ENCODE measurements around the gene NOM1.

The NOM1 gene

DNA sequence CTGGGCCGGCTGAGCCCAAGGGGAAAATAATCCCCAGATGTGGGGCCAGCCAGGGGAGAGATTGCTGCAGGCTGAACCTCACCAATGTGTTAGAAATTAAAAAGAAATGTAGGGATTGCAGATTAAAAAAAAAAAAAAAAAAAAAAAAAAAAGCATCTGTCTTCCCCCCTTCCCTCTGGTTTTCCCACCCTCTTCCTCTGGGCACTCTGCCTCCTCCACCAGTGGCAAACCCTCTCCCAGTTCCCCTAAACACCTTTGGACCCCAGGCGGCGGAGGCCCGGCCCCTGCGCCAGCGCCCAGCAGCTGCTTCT is 53.9 kb downstream of the NOM1 start:
- in situ Hi-C loops (cut with HindIII; ENCODE audit: low sequenced_read_pairs) = no loop called here

DNA sequence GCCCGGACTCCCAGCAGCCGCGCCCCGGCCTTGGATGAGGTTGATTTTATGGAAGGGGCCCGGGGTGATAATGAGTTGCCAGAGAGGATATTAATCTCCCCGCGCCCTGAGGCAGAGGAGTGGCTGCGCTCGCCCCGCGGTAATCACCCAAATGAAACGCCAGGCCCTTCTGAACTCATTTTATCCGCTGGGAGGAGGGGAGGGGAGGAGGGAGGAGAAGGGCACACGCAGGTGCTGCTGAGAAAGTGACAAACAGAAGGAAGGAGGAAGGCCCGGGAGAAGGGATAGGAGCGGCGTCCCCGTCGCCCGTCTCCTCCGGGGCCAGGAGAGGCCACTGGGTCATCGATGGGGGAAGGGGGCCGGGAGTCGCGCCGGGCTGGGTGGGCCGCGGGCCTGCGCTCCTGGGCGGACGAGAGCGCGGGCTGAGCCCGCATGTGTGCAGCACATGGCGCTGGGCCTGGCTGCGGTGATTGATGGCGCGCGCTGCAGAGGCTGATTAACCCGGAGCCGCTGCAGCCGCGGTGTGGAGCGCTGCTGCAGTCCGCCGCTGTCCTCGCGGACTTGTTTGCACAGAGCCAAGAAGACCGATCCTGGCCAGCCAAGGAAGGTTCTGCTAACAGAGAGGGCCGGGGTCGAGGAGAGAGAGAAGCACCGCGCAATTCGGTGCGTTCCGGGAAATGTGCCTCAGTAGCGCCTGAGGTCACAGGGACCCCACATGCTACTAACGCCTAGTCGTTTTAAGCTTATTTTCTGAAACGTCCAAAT is 54.4 kb downstream of the NOM1 start:
- in situ Hi-C loops (cut with HindIII; ENCODE audit: low sequenced_read_pairs) = no loop called here

DNA sequence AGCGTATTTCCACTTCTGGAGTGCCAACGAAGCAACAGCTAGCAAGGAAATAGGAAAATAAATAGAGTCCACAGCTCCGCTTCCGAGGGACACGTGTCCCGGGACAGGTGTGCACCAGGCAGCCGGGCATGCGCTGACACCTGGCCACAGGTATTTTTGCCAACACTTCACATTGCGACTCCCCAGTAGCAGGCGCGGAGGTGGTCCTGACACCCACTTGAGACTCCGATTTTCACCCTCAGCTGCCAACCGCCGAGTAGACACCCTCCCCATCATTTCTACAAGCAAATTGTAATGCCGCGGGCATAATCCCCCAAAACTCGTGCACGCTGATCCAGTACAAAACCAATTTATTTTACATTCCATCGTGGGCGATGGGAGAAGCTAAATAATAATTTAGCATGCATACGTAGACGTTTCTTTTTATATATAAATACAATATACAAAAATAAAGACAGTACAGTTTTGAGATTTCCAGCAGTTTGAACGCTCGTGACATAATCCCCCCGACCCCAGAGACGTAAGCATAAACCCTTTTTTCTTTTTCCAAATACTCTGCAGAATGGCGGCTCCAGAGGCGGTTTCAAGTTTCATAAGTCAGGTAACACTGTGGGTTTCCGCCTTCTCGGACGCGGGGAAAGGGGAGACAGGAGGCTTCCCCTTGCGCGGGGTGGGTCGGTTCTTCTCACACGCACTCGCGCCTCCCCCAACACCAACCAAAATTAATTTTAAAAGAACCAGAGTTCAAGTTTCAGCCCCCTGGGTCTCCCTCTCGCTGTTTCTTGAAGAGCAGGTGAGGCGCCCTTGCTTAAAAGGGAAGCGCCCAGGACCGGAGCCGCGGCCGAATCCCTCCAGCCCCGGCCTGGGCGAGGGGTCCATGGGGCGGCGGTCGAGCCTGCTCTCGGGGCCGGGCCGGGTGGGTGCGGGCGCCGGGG is 55.3 kb downstream of the NOM1 start:
- in situ Hi-C loops (cut with HindIII; ENCODE audit: low sequenced_read_pairs) = no loop called here

DNA sequence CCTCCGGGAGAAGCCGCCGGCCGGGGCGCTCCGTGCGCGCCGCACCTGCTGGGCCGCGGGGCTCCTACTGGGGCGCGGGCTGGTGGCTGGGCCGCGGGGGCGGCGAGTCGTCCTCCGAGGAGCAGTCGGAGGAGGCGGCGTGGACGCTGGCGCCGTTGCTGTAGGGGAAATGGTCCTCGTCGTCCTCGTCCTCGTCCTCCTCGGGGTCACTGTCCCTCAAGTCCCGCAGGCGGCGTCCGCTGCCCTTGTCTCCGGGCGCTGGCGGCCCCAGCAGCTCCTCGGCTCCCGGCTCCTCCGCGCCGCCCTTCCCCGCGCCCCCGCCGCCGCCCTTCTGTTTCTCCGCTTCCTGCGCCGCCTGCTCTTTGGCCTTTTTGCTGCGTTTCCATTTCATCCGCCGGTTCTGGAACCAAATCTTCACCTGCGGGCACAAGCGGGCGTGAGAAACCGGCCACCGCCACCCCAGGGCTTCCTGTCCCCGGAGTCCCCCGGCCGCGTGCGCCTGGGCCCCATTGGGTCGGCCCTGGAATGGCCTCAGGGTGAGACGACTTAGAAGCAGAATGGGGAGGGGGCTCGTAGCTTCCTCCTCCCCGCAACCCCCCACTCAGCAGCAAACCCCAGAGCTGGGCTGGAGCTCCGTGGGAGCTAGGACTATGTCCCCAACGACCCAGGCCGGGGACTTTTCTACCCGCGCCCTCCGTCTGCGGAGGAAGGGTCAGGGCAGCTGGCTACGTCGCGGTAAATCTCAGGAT is 56.1 kb downstream of the NOM1 start:
- in situ Hi-C loops (cut with HindIII; ENCODE audit: low sequenced_read_pairs) = no loop called here

DNA sequence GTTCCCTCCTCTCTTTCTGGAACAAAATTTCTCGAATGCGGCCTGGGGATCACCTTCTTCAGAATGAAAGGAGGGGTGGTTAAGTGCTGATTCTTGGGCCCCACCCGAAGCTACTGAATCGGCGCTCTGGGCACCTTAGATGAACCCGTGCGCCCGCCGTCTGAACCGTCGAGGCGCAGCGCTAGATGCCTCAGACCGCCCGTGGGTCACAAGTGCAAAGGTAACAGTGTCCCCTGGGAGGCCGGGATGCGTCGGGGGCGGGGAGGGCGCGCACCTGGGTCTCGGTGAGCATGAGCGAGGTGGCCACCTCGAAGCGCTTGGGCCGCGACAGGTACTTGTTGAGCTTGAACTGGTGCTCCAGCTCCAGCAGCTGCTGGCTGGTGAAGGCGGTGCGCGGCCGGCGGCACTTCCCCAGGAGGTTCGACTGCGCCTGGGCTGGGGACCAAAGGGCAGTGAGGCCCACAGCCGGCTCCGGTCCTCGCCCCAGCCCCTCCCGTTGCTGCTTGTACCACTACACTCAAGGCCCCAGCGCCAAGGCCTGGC is 56.8 kb downstream of the NOM1 start:
- in situ Hi-C loops (cut with HindIII; ENCODE audit: low sequenced_read_pairs) = no loop called here

DNA sequence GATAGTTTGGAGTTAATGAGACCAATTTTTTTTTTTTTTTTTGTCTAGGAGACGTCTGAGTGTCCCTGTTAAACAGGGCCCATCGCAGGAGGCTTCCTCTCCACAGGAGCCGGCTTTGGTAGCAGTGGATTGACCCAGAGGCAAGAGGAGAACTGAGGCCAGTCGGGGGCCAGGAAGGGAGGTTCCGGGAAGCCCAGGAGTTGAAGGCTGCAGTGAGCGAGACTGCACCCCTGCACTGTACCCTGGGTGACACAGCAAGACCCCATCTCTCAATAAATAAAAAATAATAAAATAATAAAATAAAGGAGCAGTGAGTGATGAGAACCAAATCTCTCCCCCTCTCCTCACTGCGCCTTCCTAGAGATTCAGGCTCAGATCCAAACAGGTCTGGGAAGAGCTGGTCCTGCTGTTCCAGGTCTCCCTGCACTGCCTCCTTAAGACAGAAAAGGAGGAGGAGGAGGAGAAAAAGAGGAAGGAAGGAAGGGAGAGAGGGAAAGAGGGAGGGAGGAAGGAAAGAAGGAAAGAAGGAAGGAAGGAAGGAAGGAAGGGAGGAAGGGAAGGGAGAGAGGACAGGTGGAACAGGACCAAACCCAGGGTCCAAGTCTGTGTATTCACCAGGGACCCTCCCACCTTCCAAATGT is 57.4 kb downstream of the NOM1 start:
- in situ Hi-C loops (cut with HindIII; ENCODE audit: low sequenced_read_pairs) = no loop called here

DNA sequence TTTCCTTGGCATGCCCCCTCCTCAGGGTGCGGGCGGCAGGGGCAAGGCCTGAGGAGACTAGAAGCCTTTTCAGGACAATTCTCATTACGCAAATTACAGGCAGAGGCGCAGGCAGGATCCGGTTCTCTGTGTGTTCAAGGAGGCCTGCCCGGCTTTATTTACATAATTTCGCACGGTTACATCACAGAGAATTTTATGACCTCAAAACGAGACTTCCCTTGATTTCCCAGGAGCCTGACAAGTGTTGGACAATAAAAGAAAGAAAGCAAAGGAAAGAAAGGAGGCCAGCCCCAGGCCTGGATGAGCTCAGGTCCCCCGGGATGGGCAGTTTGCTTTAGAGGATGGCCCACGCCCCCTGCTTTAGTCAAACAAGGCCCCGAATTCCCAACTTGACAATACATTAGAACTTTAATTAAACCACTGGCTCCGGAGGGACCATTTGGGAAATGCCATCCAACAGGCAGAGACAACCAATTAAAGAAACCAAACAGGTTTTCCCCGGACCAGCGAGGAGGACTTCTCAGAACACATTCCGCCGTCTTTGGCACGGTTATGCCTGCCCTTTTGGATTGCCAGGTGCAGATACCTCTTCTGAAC is 58.1 kb downstream of the NOM1 start:
- in situ Hi-C loops (cut with HindIII; ENCODE audit: low sequenced_read_pairs) = no loop called here

DNA sequence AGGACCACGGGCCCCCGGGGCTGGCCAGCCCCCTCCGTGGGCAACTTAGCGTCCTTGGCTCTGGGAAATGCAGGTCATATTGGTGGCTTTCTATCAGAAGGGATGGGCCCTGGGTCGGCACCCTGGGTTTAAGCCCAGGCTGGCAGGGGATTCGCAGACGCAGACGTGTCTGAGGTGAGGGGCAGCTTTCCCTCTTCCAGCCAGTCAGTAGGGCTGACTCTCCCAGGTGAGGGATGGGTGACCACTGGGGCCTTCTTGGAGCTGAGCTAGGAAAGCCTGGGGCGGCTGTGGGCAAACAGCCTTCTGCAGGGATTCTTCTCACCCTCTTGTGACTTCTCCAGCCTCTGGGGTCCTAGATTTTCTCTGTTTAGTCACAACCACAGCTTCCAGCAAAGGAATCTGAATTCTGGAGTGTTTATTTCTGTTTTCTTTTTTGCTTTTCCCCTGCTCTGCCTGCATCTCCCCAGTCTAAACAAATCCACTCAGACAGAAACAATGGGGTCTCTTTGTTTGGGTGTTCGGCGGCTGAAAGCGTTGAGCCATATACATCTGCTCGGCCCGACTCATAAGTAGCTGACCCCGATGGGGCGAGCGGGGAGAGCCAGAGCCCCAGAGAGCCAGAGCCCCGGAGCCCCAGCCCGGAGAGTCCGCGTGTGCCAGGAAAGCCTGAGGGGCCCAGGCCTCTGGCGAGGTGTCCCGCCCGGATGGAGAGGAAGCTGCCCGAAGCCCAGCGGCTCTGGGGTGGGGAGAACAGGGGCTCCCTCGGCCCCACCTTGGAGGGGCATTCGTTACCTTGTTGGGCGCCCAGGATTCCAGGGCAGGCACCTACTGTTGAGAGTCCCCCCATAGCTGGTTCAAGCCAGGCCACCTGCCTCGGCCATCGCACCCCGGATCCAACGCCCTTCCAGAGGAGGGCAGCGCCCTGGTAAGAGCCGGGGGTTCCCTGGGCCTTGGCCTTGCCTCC is 59.0 kb downstream of the NOM1 start:
- in situ Hi-C loops (cut with HindIII; ENCODE audit: low sequenced_read_pairs) = no loop called here

DNA sequence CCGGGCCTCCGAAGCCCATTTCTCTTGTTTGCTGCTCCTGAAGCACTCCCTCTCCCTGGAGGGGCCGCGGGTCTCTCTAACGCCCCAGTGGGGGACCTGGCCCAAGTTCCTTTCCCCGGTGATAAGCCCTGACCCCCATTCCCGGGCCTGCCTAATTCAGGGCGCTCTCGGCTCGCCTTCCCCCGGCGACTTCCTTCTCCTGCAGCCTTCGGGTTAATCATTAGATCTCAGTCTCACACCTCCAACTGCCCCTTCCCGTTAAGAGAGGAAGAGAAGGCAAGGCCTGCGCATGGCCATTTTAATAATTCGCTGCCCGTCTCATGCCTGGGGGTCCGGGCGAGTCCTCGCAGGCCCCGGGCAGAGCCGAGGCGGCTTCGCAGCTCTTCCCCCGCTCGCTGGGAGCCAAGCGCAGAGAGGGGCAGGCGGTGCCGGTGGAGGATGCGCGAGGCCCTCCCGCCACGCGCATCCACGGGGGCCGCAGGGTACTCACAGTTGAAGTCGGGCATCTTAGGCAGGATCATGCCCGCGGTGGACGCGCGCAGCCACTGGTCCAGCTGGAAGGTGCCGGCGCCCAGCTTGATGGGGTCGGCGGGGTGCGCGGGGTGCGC is 59.8 kb downstream of the NOM1 start:
- in situ Hi-C loops (cut with HindIII; ENCODE audit: low sequenced_read_pairs) = no loop called here

DNA sequence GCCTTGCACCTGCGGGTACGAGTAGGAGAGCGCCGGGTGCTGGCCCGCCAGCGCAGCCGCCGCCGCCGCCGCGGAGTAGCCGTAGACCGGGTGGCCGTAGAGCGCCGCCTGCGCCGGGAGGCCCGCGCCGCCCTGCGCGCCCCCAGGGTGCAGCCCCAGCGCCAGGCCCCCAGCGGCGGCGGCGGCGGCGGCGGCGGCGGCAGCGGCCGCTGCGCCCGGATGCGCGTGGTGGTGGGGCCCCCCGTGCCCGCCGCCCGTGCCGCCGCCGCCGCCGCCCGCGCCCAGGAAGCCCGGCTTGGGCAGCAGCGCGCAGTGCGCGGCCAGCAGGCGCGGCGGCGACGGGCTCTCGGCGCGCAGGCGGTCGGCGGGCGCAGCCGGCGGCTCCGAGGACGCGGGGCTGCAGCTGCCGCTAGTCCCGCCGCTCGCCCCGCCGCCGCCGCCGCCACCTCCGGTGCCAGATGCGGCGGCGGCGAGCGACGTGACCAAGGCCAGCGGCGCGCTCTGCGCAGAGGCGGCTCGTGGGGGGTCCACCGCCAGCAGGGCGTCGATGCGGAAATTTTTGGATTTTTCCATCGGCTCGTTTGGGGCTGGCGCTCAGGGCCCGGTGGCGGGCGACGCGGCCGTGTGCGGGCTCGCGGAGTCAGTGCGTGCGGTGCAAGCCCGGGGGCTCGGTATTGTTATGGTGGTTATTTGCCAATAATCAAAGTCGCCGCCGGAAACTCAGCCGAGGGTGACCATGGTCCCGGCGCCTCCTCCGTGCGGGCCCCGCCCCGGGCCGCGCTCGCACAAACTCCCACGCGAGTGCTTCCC is 60.5 kb downstream of the NOM1 start:
- in situ Hi-C loops (cut with HindIII; ENCODE audit: low sequenced_read_pairs) = no loop called here

DNA sequence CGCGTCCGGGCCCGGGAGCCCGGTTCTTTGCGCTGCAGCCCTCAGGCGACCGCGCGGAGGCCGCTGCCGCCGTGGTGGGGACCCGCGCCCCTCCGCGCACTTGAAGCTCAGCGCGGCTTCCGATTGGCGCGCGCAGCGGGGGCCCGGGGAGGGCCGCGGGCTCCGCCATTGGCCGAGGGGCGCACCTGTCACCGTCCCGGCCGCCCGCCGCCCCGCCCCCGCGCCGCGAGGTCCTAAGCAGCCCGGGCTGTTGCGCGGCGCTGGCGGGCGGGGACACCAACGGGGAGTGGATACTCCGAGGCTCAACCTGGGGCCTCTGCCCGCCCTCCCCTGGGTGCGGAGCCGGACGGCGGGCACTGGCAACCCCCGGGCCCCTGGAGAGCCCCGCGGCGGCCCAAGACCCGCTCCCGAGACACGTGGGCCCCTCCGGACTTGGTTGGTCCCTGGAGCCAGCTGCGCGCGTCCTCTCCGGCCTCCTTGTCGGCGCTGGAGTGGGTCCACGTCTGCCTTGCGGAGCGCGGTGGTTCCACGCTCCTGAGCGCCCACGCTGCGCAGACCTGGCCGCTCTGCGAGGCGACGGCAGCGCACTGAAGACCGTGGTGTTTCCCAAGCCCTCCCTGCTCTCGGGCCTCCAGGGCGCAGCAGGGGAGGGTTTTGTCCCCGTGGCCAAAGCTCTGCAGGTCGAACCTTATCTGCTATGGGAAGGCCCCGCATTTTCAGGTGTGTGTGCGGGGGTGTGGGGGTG is 61.2 kb downstream of the NOM1 start, which contains the start of gene MNX1:
TSS of gene MNX1 (minus strand) at position 76 of the 745 bp plus-strand sequence. CDS start 313 bp downstream, outside the sequence.
- in situ Hi-C loops (cut with HindIII; ENCODE audit: low sequenced_read_pairs) = no loop called here

DNA sequence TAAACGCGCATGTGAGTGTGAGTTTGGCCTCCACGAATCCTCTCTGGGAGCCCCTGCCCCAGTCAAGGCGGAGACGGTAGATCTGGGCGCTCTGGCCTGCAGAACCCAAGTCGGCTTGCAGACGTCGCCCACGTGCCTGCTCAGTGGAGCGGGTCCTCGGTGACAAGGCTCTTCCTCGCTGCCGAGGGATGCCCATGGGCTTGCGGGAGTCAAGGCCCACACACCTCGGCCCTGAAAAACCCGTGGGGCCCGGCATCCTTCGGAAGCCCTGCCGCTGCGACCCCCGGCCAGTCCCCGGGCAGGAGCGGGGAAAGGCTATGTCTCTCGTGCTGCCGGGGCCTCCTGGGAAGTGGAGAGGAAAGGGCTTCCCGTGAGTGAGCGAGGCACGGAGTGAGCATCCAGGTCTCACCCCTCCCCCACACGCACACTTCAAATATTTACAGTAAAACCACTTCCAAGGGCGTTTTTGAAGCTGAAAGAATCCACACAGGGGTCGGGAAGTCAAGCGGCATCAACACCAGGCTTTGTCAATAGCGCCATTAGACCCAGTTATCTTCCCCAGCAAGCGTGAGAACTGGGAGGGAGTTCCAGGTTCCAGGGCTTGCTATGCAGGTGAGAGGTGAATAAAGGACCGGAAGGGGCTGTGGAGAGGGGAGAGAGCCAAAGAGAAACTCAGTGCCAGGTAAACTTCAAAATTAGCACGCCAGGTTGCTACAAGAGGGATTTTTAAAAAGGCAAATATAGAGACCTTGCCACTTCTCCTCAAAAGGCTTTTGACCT is 62.0 kb downstream of the NOM1 start:
- in situ Hi-C loops (cut with HindIII; ENCODE audit: low sequenced_read_pairs) = no loop called here

DNA sequence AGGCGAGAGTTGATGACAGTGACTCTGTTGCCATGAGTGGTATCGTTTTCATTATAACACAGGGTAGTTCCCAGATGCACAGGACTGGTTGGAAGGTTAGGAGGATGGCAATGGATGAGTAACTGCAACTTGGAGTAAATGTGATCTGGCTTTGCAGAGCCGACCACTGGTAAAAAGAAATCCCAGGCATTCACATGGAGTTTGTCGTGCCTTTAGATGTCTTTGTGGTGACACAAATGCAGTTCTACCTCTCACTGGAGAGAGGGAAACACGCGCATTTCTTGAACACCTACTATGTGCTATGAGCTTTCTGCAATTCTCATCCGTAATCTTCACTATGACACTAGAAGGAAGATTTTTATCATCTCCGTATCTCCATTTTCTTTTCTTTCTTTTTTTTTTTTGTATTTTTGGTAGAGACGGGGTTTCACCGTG is 62.6 kb downstream of the NOM1 start:
- in situ Hi-C loops (cut with HindIII; ENCODE audit: low sequenced_read_pairs) = no loop called here

DNA sequence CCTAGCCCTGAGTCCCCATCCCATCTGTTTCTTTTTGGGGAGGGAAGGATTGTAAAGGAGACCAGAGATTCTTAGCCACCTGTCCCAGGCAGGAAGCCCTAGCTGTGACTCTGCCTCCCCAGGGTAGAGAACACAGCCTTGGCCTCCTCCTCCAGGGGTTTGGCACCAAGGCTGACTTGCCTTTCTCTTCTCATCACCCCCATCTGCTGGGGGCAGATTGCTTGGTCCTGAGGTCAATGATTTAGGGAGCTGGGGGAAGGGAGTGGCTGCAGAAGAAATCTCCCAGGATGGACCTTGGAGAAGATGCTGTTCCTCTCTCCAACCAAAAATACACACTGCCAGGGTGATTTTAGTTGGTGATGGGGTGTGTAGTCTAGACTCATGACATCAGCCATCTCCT is 63.6 kb downstream of the NOM1 start:
- in situ Hi-C loops (cut with HindIII; ENCODE audit: low sequenced_read_pairs) = no loop called here

DNA sequence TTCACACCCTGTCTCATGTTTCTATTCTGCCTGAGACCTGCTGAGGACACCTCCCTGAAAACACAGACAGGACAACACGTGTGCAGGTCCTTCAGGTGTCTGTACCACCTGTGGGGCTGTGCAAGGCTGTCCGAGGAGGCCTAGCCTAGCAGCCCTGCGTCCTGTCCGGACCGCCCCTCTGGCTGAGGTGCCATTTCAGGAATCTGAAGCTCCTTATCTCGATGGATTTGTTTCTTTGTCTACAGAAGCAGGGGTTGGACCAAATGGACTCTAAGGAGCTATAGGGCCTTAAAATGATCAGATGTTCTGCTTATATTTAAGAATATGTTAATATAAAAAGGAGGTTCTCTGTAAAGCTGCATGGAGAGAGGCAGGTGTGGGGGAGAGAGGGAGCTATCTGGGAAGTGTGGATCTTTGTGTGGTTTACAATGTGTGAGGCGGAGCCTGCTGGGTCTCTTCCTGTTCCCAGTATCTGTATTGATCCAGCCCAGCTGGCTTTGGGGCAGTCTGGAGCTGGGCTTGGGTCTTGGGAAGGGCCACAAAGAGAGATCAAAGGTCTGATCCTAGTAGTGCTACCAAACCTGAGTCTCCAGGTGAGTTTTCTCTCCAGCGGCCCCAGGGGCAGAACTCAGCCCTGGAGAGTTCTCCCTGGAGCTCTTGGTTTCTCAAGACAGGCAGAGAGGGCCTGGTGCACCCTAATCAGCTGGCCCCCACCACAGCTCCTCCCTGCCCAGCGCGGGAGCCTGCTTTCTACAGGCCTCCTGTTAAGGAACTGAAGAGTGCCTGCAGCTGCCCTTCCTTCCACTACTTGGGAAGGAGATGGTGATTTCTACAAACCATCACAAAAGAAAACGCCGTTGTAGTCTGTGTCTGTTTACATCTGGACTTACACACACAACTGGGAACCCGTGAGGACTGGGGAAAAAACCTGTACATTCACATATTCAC is 64.4 kb downstream of the NOM1 start:
- in situ Hi-C loops (cut with HindIII; ENCODE audit: low sequenced_read_pairs) = no loop called here

Measured in endothelial cell of hepatic sinusoid (primary cell).